ENCODE measurements around the gene PLCB4. TPM values are rescaled to one million over a fixed set of nuclear protein-coding genes. Genes with fewer than 3 reads are reported as not detected.

Gene PLCB4
- total and polyA plus RNA-seq, 7 donors, result 0.90 to 6.7 (median 2.1) TPM

GRCh38 chr20:9121211-9121610 lies 52.3 kb downstream of the PLCB4 start:
- H3K27me3 ChIP-seq (ENCODE audit: insufficient read depth in 3 of 3, low read length in 2 of 3), result no peaks in the 10 kb centered on the region
- no peaks in the 10 kb centered on the region for H3K9me3 ChIP-seq
- ATAC-seq (no peak), DNase-seq (no peak)
- H3K4me1 ChIP-seq, result peaks cover 2% of the 10 kb centered on the region
- H3K36me3 ChIP-seq (ENCODE audit: insufficient read depth in 1 of 2, low read depth in 1 of 2), result no peaks in the 10 kb centered on the region
- no peak overlapping the region for H3K27ac ChIP-seq
- no peak for TF ChIP-seq CTCF (IDR thresholded peaks at IDR 0.05)
- WGBS, 3 donors, result 78 to 91% (median 83%) methylated on average over 6 of the region's 6 CpGs
- intact Hi-C loops (cut with DNase I), result no loop called here
- H3K4me3 ChIP-seq, result no peak overlapping the region

DNA sequence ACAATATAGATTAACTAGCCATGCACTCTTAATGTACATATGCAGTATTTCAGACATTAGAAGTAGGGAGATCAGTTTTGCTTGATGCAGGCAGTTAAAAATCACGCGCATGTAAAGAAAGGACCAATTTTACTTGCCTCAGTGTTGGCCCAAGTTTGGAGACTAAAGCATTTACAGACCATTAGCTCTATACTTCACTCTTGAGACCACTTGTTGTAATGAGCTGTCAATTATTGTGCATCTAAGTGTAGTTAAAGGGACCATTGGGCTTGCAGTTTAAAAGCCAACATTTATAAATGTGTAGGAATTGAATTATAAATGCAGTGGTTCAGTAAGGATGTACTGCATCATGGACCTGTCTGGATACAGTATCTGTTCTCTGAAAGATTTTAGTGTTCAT lies 53.7 kb downstream of the PLCB4 start:
- 87 to 92% (median 89%) methylated on average over 2 of the region's 2 CpGs for WGBS, 3 donors
- Histone ChIP-seq H3K36me3 (ENCODE audit: insufficient read depth in 1 of 2, low read depth in 1 of 2) (no peaks in the 10 kb centered on the region), H3K4me1 (peaks cover 2% of the 10 kb centered on the region), H3K27me3 (ENCODE audit: insufficient read depth in 3 of 3, low read length in 2 of 3) (no peaks in the 10 kb centered on the region), H3K4me3 (no peak overlapping the region), H3K27ac (no peak overlapping the region), H3K9me3 (no peaks in the 10 kb centered on the region)
- intact Hi-C loops (cut with DNase I), result no loop called here
- no peak for DNase-seq
- no peak for ATAC-seq
- no peak for TF ChIP-seq CTCF (IDR thresholded peaks at IDR 0.05)

DNA sequence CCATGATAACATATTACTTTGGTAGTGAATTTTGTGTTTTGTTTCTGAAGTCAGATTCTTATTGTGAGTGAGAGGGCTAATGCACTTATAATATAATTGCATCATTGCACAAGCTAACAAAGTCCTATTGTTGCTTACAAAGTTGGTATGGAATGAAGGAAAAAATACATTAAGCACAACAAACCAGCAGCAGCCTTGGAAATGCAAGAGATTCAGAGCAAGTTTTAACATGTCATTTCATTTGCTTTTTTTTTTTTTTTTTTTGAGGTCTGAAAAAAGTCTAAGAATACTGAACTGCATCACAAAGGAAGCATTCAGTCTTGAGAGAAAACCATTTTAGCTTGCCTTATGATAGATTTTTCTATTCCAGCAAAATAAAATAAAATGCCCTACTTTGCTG lies 57.6 kb downstream of the PLCB4 start:
- intact Hi-C loops (cut with DNase I), result no loop called here
- ATAC-seq, result no peak
- H3K4me3 ChIP-seq, result no peak overlapping the region
- H3K27me3 ChIP-seq (ENCODE audit: insufficient read depth in 3 of 3, low read length in 2 of 3), result no peaks in the 10 kb centered on the region
- no peaks in the 10 kb centered on the region for H3K4me1 ChIP-seq
- TF ChIP-seq CTCF (IDR thresholded peaks at IDR 0.05), result no peak
- DNase-seq, result no peak
- H3K36me3 ChIP-seq (ENCODE audit: insufficient read depth in 1 of 2, low read depth in 1 of 2), result no peaks in the 10 kb centered on the region
- H3K9me3 ChIP-seq, result peaks cover under 1% of the 10 kb centered on the region
- H3K27ac ChIP-seq, result no peak overlapping the region

DNA sequence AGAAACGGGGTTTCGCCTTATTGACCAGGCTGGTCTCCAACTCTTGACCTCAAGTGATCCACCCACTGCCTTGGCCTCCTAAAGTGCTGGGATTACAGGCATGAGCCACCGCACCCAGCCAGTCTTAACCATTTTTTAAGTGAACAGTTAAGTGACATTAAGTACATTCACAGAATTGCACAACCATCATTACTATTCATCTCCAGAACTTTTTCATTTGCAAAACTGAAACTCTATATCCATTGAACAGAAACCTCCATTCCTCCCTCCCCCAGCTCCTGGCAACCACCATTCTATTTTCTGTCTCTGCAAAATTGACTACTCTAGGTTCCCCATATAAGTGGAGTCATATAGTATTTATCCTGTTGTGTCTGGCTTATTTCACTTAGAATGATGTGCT lies 59.7 kb downstream of the PLCB4 start:
- H3K27ac ChIP-seq, result no peak overlapping the region
- intact Hi-C loops (cut with DNase I), result no loop called here
- peaks cover 0 to 4% of the 10 kb centered on the region in 2 donors for H3K36me3 ChIP-seq (ENCODE audit: insufficient read depth in 1 of 2, low read depth in 1 of 2)
- H3K27me3 ChIP-seq (ENCODE audit: insufficient read depth in 3 of 3, low read length in 2 of 3), result no peaks in the 10 kb centered on the region
- TF ChIP-seq CTCF (IDR thresholded peaks at IDR 0.05), result no peak
- DNase-seq (no peak), ATAC-seq (no peak)
- 91 to 96% (median 95%) methylated on average over 3 of the region's 3 CpGs for WGBS, 3 donors
- no peaks in the 10 kb centered on the region for H3K4me1 ChIP-seq
- H3K9me3 ChIP-seq, result peaks cover 6% of the 10 kb centered on the region
- H3K4me3 ChIP-seq, result no peak overlapping the region

DNA sequence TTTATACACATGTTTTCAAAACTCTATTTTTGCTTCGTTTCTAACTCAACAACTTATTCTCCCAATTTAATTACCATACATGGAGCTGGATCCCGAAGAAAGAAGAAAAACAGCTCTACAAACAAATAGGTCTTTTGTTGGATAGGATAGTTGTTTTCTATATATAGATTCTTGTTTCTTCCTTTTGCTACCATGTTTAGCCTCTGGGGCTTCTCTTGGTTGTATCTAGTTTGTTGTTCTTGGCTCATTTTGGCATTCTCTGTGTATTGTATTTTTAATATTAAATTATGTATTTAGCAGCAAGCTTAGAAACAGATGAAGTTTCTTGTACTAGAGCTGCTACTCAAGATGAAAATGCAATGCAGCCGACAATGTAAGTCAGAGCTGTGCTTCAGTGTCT lies 60.9 kb downstream of the PLCB4 start:
- no peak overlapping the region for H3K4me3 ChIP-seq
- WGBS, 3 donors, result 50 to 55% (median 53%) methylated on average over 3 of the region's 3 CpGs
- no peak for ATAC-seq
- H3K9me3 ChIP-seq, result peaks cover 6% of the 10 kb centered on the region
- intact Hi-C loops (cut with DNase I), result no loop called here
- no peaks in the 10 kb centered on the region for H3K4me1 ChIP-seq
- no peaks in the 10 kb centered on the region for H3K27me3 ChIP-seq (ENCODE audit: insufficient read depth in 3 of 3, low read length in 2 of 3)
- DNase-seq, result no peak
- TF ChIP-seq CTCF (IDR thresholded peaks at IDR 0.05), result no peak
- no peak overlapping the region for H3K27ac ChIP-seq
- peaks cover 0 to 4% of the 10 kb centered on the region in 2 donors for H3K36me3 ChIP-seq (ENCODE audit: insufficient read depth in 1 of 2, low read depth in 1 of 2)

Data from psoas muscle (tissue), 8 donors.